Measurements from ENCODE around the gene SEC11A.
"Not testable (repeated sequence)": the region's sequence is repeated elsewhere in the genome, so short reads cannot be mapped to it uniquely, and the experiment has no call there.

GRCh38 chr15:84686446-84686845 is 29.5 kb downstream of the SEC11A start:
- TF ChIP-seq CTCF (IDR thresholded peaks at IDR 0.05; ENCODE audit: insufficient read depth, low read length, poor library complexity, severe bottlenecking); EZH2phosphoT487 (conservative IDR thresholded peaks at IDR 0.05; ENCODE audit: low read length): not testable (repeated sequence)

Data from SU-DHL-6 (cell line).